Stimulated activated CD8-positive, alpha-beta memory T cell treated with anti-CD3 and anti-CD28 coated beads, Interleukin-4, amount 100 ng/mL, for 4 hours (primary cell): ENCODE data around the gene TMEM45B.

Experiments used
- DNase-seq, 2 donors: peaks; one replicate each; pipeline ENCODE4 v3.0.0-alpha.2; 2020; ENCODE audit warnings: low read depth in 2 of 2, low spot score in 1 of 2

Gene TMEM45B

DNA sequence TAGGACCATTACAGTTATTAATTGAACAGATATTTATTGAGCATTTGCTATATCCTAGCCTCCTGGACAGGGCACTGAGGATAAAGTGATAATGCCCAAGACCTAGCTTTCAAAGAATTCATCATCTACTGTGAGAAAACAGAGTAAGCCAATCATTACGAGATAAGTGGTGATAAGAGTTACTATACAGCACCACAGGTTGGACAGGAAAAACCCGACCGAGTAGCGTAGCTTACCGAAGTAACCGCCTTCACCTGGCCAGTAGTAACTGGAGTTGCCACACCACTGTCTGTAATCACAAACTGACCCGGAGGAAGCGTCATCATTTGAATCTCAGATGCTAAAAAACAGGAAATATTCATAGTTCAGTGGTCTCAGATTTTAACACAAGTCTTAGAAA lies 89.8 kb downstream of the TMEM45B start:
- no peak for DNase-seq
